Renal cortical epithelial cell (primary cell): ENCODE data around the gene GSDME. TPM values are rescaled to one million over a fixed set of nuclear protein-coding genes. Genes with fewer than 3 reads are reported as not detected.

Experiments used
- DNase-seq: peaks from one replicate; pipeline ENCODE4 v3.0.0-alpha.2; 2011; ENCODE audit warnings: low read depth
- total RNA-seq: library from RNA; depleted of rRNA; stranded (reverse); fragments of >200 nt; gene quantifications from 2 replicates; pipeline ENCODE4 v1.2.3, GENCODE V29; 2014

GSDME gene
- total RNA-seq, 1 donor from 2014 or later: 68.4 TPM

DNA sequence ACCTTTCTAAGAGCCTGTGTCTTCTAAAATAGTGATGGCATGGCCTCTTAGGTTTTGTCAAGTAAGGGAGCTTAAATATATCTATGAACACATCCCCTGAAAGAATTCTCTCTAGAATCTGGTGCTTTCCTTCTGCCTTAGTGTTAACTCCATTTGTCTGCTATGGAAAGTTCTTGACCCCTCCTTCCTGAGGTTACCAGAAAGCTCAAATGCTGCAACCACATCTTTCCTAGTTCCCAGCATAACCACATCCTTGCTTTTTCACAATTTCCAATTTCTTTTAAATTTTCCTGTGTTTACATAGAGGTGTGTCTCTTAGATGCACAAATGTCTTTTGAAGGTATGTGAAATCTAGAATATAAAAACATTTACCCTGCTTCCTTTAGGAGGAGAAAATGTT, 16.4 kb upstream of the GSDME start:
- DNase-seq: no peak

DNA sequence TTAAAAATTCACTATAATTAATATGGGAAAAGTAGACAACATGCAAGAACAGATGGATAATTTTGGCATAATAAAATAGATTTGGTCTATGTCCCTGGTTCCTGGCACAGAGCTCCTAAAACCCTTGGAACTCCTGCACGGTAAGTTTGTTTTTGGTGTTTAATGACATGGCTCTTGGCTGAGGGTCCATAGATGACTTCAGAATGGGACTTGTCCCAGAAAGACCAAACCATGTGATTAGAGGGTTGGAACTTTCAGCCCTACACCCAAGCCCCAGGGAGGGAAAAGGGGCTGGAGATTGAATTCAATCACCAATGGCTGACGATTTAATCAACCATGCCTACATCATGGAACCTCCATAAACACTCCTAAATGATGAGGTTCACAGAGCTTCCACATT, 12.6 kb upstream of the GSDME start:
- no peak for DNase-seq

DNA sequence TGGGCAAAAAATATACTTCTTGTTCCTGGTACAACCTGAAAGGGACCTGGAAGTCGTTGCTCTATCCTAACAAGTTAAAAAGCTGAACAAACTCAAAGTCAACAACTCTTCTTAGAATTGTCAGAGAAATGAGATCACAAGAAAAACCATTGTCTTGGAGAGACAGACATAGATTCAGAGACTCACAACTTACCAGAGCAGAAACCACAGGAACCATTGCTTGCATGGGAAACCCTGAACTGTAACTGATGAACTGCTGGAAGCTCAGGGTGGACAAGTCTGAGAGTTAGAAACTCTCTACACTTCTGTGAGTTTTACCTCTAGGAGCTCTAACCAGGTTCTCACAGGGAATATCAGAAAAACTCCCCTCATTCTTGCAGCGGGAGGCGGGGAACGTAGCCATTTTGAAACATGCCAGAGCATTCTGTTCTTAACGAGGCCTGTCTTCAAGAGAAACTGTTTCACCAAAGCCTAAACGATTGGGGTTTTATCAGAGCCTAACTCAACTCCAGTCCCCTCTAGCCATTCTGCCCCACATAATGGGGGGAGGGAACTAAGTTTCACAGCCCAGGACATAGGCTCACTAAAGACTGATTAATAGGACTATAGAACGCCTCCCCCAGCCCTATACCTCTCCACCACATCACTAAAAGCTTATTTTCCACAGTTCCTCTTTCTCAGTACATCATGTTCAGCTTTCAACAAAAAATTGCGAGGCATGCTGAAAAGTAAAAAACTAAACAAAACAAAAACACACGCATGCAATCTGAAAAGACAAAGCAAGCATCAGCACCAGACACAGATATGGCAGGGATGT, 12.0 kb upstream of the GSDME start:
- peak; percentile 85 for DNase-seq

DNA sequence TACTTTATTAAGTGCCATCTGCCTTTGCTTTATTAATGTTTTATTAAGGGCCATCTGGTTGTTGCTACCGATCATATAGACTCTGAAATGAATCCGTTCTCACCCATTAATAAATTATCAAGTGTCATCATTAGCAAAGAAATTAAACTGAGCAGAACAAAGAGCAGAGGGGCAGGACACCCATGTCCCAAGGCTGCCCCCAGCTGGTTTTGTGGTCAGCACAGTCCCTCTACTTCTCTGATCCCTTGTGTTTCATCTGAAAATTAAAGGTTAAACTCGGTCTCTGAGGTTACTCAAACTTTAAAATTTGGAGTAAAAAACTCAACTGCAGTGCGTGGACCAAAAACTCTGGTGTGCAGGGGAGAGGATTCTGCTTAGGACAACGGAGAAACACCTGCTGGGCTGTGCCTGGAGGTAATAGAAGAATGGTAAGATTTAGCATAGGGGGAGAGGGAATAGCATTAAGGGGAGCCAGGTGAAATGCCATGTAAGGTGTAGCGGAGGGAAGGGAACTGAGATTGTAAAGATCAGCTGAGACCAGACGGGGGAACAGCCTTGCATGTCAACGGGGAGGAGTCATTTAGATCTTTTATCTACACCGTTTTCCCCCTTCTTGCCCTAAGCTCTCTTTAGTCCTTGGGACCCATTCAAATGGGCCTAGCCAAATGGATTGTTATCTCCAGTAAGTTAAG, 10.8 kb upstream of the GSDME start:
- no peak for DNase-seq

- no peak for DNase-seq
Observed at GRCh38 chr7:24764972-24765744, 7.9 kb upstream of the GSDME start.

DNA sequence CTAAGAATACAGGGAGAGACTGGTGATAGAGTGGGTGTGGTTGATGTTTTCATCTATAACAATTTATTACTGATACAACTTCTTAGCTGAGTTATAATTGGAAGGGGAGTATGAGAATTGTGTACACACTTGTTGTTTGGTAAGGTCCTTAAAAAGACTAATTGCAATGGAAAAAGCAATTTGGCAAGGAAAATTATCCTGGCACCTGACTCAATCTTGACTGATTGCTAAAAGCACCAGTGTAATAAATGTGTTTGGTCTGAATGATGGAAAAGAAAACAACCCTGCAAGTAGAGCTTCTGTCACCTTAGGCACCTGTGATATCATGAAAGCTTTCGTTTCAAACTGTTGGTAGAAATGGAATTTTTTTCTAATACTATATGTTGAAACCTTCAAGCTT, 6.7 kb upstream of the GSDME start:
- DNase-seq: no peak

DNA sequence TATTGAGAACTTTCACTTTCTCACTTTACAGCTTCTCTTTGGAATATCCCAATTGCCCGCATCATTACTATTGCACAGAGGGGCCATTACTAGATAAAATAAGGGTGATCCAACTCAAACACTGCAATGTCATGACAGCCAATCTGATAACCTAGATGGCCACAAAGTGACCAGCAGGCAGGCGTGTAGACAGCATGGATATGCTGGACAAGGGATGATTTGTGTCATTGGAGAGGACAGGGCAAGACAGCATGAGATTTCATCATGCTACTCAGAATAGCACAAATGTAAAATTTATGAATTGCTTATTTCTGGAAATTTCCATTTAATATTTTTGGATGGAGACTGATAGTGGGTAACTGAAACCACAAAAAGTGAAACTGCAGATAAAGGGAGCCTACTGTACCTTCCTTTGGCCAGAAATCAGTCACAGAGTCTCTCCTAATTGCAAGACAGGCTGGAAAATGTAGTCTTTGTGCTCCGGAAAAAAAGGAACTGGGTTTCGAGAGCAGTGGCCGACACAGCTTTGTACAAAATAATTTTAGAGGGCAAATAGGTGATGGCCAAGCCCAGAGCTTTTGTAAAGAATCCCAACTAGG, 6.1 kb upstream of the GSDME start:
- DNase-seq: no peak

GRCh38 chr7:24762771-24763170, 5.5 kb upstream of the GSDME start:
- no peak for DNase-seq

DNA sequence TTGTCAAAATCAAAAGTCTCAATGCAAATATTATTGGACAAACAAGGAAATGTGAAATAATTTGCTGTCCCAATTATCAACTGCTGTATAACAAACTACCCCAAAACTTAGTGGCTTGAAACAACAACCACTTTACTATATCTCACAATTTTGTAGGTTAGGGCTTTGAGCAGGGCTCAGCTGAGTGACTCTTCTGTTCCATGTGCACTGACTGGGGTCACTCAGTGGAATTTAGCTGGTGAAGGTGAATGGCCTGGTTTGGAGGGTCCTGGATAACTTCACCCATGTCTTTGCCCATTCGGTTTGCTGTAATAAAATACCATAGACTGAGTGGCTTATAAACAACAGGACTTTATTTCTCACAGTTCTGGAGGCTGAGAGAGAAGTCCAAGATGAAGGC, 3.7 kb upstream of the GSDME start:
- no peak for DNase-seq

GRCh38 chr7:24756545-24757352, 515 bp downstream of the GSDME start:
- DNase-seq: peak; percentile 16

GRCh38 chr7:24755541-24756407, 1.5 kb downstream of the GSDME start:
- DNase-seq: peak; percentile 87

DNA sequence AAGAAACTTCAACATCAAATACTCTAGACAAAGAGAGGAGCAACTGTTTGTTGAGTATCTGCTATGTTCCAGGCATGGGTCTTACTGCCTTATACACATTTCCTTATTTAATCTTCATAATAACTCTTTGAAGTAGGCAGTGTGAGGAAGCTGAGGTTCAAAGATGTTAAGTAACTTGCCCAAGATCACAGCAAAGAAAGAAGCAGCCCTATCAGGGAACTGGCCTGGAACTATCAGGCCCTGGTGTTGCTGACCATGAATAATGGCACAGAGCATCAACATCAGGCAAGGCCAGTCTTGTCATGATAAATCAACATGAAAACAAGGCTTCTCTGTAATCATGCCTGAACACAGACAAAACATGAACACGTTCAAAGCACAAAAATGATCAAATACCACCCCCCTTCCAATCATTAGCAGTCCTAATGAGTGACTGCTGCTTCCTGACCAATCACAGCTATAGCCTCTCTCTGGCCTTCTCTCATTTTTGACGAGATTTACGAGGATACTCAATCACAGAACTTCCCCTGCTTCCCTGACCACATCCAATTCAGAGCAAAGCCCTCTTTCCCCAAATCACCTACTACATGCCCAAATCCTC, 2.3 kb downstream of the GSDME start:
- DNase-seq: no peak

- no peak for DNase-seq
Observed at GRCh38 chr7:24752073-24752800, 5.0 kb downstream of the GSDME start.

GRCh38 chr7:24751484-24751883, 5.8 kb downstream of the GSDME start:
- no peak for DNase-seq

DNA sequence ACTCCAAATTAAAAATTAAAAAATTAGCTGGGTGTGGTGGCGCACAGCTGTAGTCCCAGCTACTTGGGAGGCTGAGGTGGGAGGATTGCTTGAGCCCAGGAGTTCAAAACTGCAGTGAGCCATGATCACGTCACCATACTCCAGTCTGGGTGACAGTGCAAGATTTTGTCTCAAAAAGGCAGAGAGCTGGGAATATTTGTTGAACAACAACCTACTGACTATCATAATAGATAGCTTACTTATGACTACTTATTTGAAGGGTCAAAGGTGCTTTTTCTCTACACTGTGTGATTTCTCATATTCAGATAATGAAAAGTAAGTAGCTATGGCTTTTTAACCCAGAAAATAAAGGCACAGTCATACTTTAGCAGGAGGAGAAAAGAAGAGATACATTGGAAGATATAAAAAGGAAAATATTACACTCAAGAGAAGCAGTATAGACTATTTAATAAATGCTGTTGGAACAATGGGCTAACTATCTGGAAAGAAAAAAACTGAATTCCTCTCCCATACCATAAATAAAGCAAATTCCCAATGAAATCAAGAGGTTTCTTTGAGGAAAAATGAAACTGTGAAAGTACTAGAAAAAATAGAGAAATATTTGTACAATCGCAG, 6.7 kb downstream of the GSDME start:
- no peak for DNase-seq

DNA sequence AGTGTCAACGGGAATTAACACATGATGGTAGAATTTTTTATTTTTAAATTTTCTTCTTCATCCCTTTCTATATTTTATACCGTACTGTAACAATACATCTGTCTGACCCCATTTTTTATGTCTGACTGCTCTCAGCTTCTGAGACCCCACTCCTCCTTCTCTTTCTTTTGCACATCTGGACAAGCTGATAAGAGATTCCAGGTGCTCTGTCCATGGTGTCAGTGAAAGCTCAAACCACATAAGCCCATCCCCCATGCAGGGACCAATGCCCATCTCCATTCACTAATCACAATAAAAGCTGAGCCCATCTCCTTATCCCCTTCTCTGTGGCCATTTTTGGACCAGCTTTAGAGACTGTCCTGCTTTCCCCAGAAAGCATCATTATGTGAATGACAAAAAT, 8.7 kb downstream of the GSDME start:
- no peak for DNase-seq

DNA sequence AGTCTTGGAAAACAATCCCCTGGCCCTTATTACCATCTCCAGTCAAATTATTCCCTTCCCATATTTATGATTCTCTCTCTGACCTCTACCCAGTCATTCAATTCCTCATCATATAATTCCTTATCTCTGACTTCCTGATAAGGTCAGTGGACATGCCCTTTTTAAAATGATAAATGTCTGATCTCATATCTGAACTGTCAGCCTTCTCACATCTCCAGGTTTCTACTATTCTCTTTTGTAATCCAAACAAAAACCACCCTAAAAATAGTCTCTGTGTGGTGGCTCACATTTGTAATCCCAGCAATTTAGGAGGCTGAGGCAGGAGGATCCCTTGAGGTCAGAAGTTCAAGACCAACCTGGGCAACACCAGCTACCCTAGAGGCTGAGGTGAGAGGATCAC, 11.9 kb downstream of the GSDME start:
- no peak for DNase-seq

DNA sequence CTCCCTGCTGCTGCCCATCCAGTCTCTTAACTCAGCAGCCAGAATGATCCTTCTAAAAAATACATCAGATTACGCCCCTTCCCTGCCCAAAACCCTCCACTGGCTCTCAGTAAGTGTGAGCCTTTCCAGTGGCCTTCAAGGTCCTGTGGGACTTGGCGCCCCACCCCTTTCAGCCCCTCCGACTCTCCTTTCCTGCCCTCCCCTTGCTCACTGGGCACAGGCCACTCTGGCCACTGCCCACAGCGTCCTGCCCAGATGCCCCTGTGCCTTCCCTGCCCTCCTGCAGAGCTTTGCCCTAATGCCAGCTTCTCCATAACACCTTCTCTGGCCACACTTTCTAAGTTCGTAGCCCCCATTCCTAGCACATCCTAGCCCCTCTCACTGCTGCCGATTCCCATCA, 13.8 kb downstream of the GSDME start:
- DNase-seq: no peak
